M059J (cell line): ENCODE data around the gene SFXN5. TPM values are rescaled to one million over a fixed set of nuclear protein-coding genes. Genes with fewer than 3 reads are reported as not detected.
"Not testable (repeated sequence)": the region's sequence is repeated elsewhere in the genome, so short reads cannot be mapped to it uniquely, and the experiment has no call there.

Experiments
- DNase-seq: peaks from one replicate; pipeline ENCODE4 v3.0.0-alpha.2; 2012; ENCODE audit warnings: low read depth
- total RNA-seq: library from RNA; depleted of rRNA; stranded (reverse); fragments of >200 nt; shearing (Covaris generic); gene quantifications from 2 replicates; pipeline ENCODE4 v1.2.3, GENCODE V29; 2014; rRNA removed

Gene SFXN5
- 7.9 and 17.3 TPM in 2 replicates for total RNA-seq

GRCh38 chr2:73071360-73072128 is at the start of gene SFXN5:
Gene SFXN5, minus strand, starts transcription at chr2:73071712. Its CDS starts 7 bp downstream, at chr2:73071705.
- peak; percentile 92 for DNase-seq

DNA sequence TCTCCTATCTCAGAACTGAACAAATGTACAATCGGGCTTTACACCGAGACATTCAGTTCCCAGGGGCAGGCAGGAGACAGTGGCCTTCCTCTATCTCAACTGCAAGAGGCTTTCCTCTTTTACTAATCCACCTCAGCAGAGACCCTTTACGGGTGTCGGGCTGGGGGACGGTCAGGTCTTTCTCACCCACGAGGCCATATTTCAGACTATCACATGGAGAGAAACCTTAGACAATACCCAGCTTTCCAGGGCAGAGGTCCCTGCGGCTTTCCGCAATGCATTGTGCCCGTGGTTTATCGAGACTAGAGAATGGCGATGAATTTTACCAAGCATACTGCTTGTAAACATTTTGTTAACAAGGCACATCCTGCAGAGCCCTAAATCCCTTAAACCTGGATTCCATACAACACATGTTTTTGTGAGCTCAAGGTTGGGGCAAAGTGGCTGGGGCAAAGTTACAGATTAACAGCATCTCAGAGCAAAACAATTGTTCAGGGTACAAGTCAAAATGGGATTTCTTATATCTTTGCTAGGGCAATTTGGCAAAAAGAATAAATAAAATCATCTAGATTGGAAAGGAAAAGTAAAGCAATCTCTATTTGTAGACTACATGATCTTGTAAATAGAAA is 48.2 kb upstream of the SFXN5 start:
- not testable (repeated sequence) for DNase-seq

GRCh38 chr2:73117441-73117840 is 45.9 kb upstream of the SFXN5 start:
- DNase-seq: peak; percentile 40

DNA sequence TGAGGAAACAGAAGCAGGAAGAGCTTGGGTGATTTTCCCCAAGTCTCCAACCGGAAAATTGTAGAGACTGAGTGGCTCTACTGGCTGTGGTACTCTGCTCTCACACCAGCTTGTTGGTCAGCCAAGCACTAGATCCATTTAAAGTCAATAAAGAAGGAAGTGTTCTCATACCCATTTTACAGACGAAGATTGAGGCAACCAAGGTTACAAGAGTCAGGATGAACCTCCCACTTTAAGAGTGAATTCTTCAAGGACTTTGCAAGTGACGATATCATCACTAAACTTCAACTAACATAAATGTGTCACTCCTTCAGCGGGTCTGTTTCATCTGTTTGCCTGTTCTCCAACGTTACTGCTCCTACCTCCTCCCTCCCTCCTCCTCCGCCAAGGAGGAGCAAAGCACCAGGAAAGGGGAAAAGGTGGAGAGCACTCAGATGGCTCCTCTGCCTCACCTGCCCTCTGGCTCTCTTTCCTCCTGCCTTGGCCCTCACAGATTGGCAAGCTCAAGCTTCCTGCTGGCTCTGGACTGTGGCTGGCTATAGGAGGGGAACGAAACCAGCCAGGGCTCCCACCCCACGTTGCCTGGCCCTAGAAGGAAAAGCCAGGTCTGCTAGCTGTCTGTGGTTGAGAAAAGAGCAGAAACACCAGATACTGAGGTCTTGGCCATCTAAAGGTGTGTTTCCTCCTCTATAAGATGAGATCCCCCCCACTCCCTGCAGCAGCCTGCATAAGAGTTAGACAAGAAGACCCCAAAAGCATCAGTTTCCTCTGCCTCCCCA is 44.9 kb upstream of the SFXN5 start:
- no peak for DNase-seq

DNA sequence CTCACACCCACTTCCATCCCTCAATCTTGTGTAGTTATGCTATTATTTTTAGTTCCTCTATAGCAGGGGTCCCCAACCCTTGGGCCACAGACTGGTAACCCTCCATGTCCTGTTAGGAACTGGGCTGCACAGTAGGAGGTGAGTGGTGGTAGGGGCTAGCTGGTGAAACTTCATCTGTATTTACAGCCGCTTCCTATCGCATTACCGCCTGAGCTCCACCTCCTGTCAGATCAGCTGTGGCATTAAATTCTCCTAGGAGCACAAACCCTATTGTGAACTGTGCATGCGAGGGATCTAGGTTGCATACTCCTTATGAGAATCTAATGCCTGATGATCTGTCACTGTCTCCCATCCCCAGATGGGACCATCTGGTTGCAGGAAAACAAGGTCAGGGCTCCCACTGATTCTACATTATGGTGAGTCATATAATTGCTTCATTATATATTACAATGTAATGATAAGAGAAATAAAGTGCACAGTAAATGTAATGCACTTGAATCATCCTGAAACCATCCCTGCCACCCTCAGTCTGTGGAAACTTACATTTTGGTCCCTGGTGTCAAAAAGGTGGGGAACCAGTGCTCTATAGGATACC is 42.9 kb upstream of the SFXN5 start:
- DNase-seq: no peak

DNA sequence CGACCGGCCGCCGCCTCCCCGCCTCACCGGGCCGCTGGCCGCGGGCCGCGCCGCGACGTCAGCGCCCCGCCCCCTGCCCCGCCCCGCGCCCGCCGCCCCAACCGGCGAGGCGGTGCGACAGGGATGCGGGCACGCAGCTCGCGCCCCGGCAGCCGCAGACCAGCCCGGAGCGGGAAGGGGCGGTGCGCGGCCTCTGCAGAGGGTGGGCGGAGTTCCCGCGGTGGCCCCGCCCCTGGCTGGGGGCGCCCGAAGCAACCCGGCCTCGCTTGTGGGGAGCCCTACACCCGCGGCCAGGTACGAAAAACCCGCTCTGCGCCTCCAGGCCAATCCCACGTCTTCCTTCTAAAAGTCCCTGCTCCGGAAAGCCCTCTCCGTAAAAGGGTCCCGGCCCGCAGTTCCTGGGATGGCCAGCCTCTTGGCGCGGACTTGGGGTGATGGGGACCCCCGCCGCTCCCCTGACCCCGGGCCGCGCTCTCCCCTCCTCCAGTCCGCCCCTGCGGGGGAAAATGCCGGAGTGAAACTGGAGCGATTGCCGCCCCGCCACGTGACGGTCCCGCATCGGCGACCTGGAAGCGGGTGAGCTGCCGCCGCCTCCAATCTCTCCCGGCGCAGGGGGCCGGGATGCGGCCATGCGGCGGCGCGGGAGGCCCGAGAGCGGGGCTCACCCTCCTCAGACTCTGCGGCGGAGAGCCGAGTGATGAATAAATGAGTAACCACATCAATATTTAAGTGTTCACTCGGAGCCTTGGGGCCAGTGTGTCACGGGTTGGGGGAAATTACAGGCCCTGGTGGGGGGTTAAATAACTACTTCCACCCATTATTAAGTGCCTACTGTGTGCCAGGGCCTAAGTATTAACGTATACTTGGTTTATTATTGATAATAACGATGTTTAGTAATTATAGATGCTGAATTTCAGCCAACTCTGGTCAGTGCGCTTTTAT is 41.7 kb upstream of the SFXN5 start, which contains the start of gene RAB11FIP5:
RAB11FIP5 (minus strand) TSS at position 36 of the 942 bp plus-strand sequence. CDS start 171 bp downstream, outside the sequence.
- DNase-seq: peak; percentile 88

GRCh38 chr2:73112026-73112912 is 40.8 kb upstream of the SFXN5 start:
- peak; percentile 44 for DNase-seq

DNA sequence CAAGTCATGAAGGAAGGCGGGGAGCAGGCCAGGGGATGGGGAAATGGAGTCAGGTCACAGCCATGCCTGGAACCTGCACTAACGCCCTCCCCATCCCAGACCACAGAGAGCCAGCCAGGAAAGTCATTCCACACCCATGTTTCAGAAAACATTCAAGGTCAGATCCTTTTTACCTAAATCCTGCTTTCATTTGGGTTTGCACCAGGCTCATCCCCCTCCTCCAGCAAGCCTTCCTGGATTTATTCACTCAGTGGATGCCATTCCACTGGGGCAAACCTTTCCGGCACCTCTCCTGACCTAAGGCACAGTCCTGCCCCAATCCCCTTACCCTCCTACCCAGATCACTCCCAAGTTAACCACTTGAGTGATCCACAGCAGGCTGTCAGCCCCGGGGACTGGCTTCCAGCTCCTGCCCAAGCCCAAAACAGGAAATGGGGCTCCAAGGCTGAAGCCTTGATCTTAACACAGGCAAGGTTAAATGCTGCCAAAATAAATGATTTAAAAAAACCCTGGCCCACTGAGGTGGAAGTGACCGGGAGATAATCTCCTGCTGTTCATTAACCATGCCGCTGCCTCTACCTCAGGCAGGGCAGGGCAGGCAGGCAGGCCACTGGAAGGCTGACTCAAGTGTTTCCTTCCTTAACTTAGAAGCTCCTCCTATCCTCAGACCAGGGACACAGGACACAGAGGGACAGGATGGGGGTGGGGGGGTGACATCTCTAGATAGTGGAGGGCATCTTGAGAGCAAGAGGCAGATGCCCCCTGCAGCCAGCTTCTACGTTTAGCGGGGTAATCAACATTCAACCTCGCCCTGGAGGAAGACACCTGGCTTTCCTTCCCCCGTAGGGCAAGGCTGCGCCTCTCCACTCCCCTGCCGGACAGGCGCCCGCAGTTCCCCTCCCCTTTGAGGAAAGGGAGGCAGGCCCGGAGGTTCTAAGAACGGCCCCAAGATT is 39.8 kb upstream of the SFXN5 start:
- DNase-seq: peak; percentile 81

GRCh38 chr2:73110168-73111072 is 38.9 kb upstream of the SFXN5 start:
- peak; percentile 73 for DNase-seq

DNA sequence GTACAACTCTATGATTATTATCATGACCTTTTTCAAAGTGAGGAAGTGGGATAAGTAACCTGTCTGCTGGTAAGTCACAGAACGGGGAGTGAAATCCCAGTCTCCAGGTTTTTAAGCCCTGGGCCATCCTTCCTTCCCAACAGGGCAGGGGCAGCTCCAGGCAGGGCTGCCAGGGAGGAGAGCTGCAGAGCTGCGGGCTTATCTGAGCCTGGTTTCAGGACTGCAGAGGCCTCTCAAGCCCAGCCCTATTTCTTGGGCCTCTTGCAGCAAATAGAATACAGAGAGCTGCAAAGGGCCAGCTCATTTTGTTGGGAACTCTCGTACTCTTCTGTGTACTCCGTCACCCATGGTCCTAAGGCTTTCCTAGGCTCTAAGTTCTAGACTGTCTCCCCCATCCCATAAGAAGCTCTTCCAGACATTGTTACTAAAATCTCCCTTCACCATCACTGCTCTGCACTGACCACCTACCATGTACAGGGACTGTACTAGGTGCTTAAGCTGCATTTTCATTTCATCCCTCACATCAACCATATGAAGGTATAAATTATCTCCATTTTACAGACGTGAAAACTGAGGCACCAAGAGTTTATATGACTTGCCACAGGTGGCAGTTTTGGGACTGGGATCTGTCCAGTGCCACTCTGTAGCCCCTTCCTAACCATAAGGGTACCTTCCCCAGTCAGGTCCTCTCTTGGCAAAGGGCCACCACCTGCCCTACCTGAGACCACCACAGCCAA is 38.1 kb upstream of the SFXN5 start:
- DNase-seq: no peak

- peak; percentile 82 for DNase-seq
Measured at GRCh38 chr2:73107211-73107926, 35.9 kb upstream of the SFXN5 start.

GRCh38 chr2:73106791-73107190 is 35.3 kb upstream of the SFXN5 start:
- no peak for DNase-seq

DNA sequence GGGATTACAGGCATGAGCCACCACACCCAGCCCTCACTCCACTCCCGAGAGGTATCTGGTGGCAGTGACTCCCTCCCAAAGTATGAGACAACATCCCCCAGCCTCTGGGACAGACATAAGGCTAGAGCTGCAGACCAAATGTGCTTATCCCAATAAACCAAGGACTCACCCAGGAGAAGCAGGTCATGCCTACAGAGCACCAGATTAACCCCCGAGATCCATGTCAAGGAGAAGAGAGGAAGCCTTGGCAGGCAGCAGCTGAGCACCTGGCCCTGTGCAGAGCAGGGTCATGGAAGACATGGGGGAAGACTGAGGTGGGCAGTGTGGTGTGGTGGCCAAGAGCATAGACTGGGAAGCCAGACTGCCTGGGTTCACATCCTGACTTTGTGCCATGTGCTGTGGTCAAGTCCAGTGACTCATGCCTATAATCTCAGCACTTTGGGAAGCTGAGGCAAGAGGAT is 34.0 kb upstream of the SFXN5 start:
- DNase-seq: peak; percentile 71

- DNase-seq: no peak
Measured at GRCh38 chr2:73104933-73105332, 33.4 kb upstream of the SFXN5 start.

- DNase-seq: peak; percentile 68
Measured at GRCh38 chr2:73103018-73103542, 31.6 kb upstream of the SFXN5 start.
